Peyer's patch (tissue), 4 donors: Measurements from ENCODE around the gene MINDY4. TPM values are rescaled to one million over a fixed set of nuclear protein-coding genes. Genes with fewer than 3 reads are reported as not detected.

Experiments used
- DNase-seq, 3 donors: peaks; one replicate each; pipeline ENCODE4 v3.0.0-alpha.2; 2017 to 2019
- H3K27ac ChIP-seq, 4 donors: fragments of 200-600 bp; sonication (generic); one replicate each; pipeline ENCODE4 v1.5.1; 2016 to 2019
- H3K27me3 ChIP-seq, 2 donors: fragments of 200-600 bp; sonication (generic); one replicate each; pipeline ENCODE4 v1.5.1; 2019
- H3K36me3 ChIP-seq, 3 donors: fragments of 200-600 bp; sonication (generic); one replicate each; pipeline ENCODE4 v1.5.1; 2016 to 2019
- H3K4me1 ChIP-seq, 4 donors: fragments of 200-600 bp; sonication (generic); one replicate each; pipeline ENCODE4 v1.5.1; 2016 to 2019
- H3K4me3 ChIP-seq, 4 donors: fragments of 200-600 bp; sonication (generic); 1 replicate in 3 of 4; 2 replicates in 1 of 4; pipeline ENCODE4 v1.5.1; 2016 to 2019; ENCODE audit warnings: mild to moderate bottlenecking in 1 of 4
- H3K9me3 ChIP-seq, 4 donors: fragments of 200-600 bp; sonication (generic); one replicate each; pipeline ENCODE4 v1.5.1; 2016 to 2019; ENCODE audit warnings: mild to moderate bottlenecking in 1 of 4
- POLR2A ChIP-seq, 2 donors: fragments of 450-650 bp; IDR thresholded peaks; one replicate each; pipeline ENCODE4 v1.5.1; 2017; ENCODE audit warnings: antibody characterized with exemption in 2 of 2, mild to moderate bottlenecking in 2 of 2, moderate library complexity in 2 of 2
- total RNA-seq, 4 donors: library from RNA; depleted of rRNA; stranded (reverse); fragments of >200 nt; gene quantifications; one replicate each; pipeline ENCODE4 v1.1.0, GENCODE V29; 2016
- TF ChIP-seq, protein P1 (sequence below), 6 experiments: fragments of 450-650 bp in 4 of 6; fragments of 200-600 bp in 2 of 6; sonication (generic) in 1 of 6; IDR thresholded peaks; one replicate each; pipeline ENCODE4 v1.5.1; 2017 to 2019; ENCODE audit warnings: antibody characterized with exemption in 6 of 6, mild to moderate bottlenecking in 3 of 6, moderate library complexity in 1 of 6

The MINDY4 gene
- total RNA-seq, 4 donors from 2014 or later = 3.9 to 19.8 (median 6.8) TPM

GRCh38 chr7:30941582-30942323 lies 170.5 kb downstream of the MINDY4 start:
- Histone ChIP-seq H3K27ac (peak overlapping the region in 1 of 4 donors; percentile 18), H3K9me3 (no peaks in the 10 kb centered on the region), H3K27me3 (no peaks in the 10 kb centered on the region), H3K4me3 (no peak overlapping the region), H3K36me3 (no peaks in the 10 kb centered on the region), H3K4me1 (peaks cover 0 to 16% (median 4%) of the 10 kb centered on the region in 4 donors)
- DNase-seq = no peak
- TF ChIP-seq, protein P1, sequence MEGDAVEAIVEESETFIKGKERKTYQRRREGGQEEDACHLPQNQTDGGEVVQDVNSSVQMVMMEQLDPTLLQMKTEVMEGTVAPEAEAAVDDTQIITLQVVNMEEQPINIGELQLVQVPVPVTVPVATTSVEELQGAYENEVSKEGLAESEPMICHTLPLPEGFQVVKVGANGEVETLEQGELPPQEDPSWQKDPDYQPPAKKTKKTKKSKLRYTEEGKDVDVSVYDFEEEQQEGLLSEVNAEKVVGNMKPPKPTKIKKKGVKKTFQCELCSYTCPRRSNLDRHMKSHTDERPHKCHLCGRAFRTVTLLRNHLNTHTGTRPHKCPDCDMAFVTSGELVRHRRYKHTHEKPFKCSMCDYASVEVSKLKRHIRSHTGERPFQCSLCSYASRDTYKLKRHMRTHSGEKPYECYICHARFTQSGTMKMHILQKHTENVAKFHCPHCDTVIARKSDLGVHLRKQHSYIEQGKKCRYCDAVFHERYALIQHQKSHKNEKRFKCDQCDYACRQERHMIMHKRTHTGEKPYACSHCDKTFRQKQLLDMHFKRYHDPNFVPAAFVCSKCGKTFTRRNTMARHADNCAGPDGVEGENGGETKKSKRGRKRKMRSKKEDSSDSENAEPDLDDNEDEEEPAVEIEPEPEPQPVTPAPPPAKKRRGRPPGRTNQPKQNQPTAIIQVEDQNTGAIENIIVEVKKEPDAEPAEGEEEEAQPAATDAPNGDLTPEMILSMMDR (IDR thresholded peaks at IDR 0.05) = no peak
- no peak for TF ChIP-seq POLR2A (IDR thresholded peaks at IDR 0.05)

Other genes starting within 250 kb of the MINDY4 start
- 10 to 100 TPM; 50.4 to 77.8 (median 70.1) TPM for gene GARS1, start 176.5 kb upstream of the MINDY4 start, total RNA-seq
- not detected for gene CRHR2, start 89.0 kb upstream of the MINDY4 start, total RNA-seq
- 10 to 100 TPM in 1 of 4 donors, 1 to 10 TPM in 3; 3.1 to 24.8 (median 4.8) TPM for gene INMT, start 19.3 kb upstream of the MINDY4 start, total RNA-seq
- gene AQP1, start 140.4 kb downstream of the MINDY4 start, total RNA-seq = 10 to 100 TPM; 12.4 to 86.5 (median 71.5) TPM
- gene GHRHR, start 192.5 kb downstream of the MINDY4 start, total RNA-seq = not detected